ENCODE results near the gene RPP25.

The RPP25 gene

GRCh38 chr15:74995182-74995778 is 38.7 kb upstream of the RPP25 start, which contains the start of gene SCAMP5:
SCAMP5 (plus strand) TSS chr15:74995563; CDS start chr15:75011840, 16,277 bp downstream.
- no peaks in the 10 kb centered on the region for H3K27me3 ChIP-seq (ENCODE audit: low read length)
- H3K27ac ChIP-seq (ENCODE audit: low read depth, low read length) = no peak within 1 kb of the TSS
- H3K9me3 ChIP-seq (ENCODE audit: insufficient read depth, low read length) = no peaks in the 10 kb centered on the region
- H3K4me2 ChIP-seq (ENCODE audit: low read depth, low read length, poor library complexity, severe bottlenecking) = peak within 1 kb of the TSS; percentile 87
- peak within 1 kb of the TSS; percentile 70 for H3K4me3 ChIP-seq (ENCODE audit: insufficient read depth, low read length, poor library complexity, severe bottlenecking)
- peaks cover 4% of the 10 kb centered on the region; the same call in 1 of the 2 replicates for H3F3A ChIP-seq (ENCODE audit: insufficient read depth)
- H2AFZ ChIP-seq (ENCODE audit: low read depth, low read length, severe bottlenecking) = peak within 1 kb of the TSS; percentile 37
- TF ChIP-seq CTCF (IDR thresholded peaks at IDR 0.05; ENCODE audit: insufficient read depth, low read length, poor library complexity, severe bottlenecking) (no peak), EZH2phosphoT487 (conservative IDR thresholded peaks at IDR 0.05; ENCODE audit: low read length) (no peak)
- H3K9ac ChIP-seq (ENCODE audit: low read length) = peak within 1 kb of the TSS; percentile 72
- no peaks in the 10 kb centered on the region for H3K9me2 ChIP-seq (replicated peaks; ENCODE audit: insufficient read depth, low read length)
- H3K36me3 ChIP-seq (ENCODE audit: low read length) = no peaks in the 10 kb centered on the region
- H4K20me1 ChIP-seq (ENCODE audit: low read depth, low read length) = no peaks in the 10 kb centered on the region
- no peaks in the 10 kb centered on the region for H3K79me2 ChIP-seq (ENCODE audit: insufficient read depth, low read length)

- no peak overlapping the region for H3K9ac ChIP-seq (ENCODE audit: low read length)
- H3K27ac ChIP-seq (ENCODE audit: low read depth, low read length) = no peak overlapping the region
- peak overlapping the region; percentile 53 for H3K4me2 ChIP-seq (ENCODE audit: low read depth, low read length, poor library complexity, severe bottlenecking)
- H2AFZ ChIP-seq (ENCODE audit: low read depth, low read length, severe bottlenecking) = no peak overlapping the region
- no peaks in the 10 kb centered on the region for H3K79me2 ChIP-seq (ENCODE audit: insufficient read depth, low read length)
- H4K20me1 ChIP-seq (ENCODE audit: low read depth, low read length) = no peaks in the 10 kb centered on the region
- no peaks in the 10 kb centered on the region for H3K9me2 ChIP-seq (replicated peaks; ENCODE audit: insufficient read depth, low read length)
- peak overlapping the region; percentile 39 for H3K4me3 ChIP-seq (ENCODE audit: insufficient read depth, low read length, poor library complexity, severe bottlenecking)
- no peaks in the 10 kb centered on the region for H3K36me3 ChIP-seq (ENCODE audit: low read length)
- no peaks in the 10 kb centered on the region for H3K9me3 ChIP-seq (ENCODE audit: insufficient read depth, low read length)
- H3F3A ChIP-seq (ENCODE audit: insufficient read depth) = peaks cover under 1% of the 10 kb centered on the region; the same call in 1 of the 2 replicates
- H3K27me3 ChIP-seq (ENCODE audit: low read length) = no peaks in the 10 kb centered on the region
- TF ChIP-seq EZH2phosphoT487 (conservative IDR thresholded peaks at IDR 0.05; ENCODE audit: low read length) (no peak), CTCF (IDR thresholded peaks at IDR 0.05; ENCODE audit: insufficient read depth, low read length, poor library complexity, severe bottlenecking) (no peak)
These were observed 38.1 kb upstream of the RPP25 start for GRCh38 chr15:74994685-74995084.

GRCh38 chr15:74994236-74994635 is 37.7 kb upstream of the RPP25 start:
- Histone ChIP-seq H2AFZ (ENCODE audit: low read depth, low read length, severe bottlenecking) (no peak overlapping the region), H3K36me3 (ENCODE audit: low read length) (no peaks in the 10 kb centered on the region), H3K27me3 (ENCODE audit: low read length) (no peaks in the 10 kb centered on the region), H3K4me3 (ENCODE audit: insufficient read depth, low read length, poor library complexity, severe bottlenecking) (no peak overlapping the region), H3K9ac (ENCODE audit: low read length) (no peak overlapping the region), H3K79me2 (ENCODE audit: insufficient read depth, low read length) (no peaks in the 10 kb centered on the region), H3K4me2 (ENCODE audit: low read depth, low read length, poor library complexity, severe bottlenecking) (no peak overlapping the region), H3K9me3 (ENCODE audit: insufficient read depth, low read length) (no peaks in the 10 kb centered on the region), H3K27ac (ENCODE audit: low read depth, low read length) (no peak overlapping the region), H4K20me1 (ENCODE audit: low read depth, low read length) (no peaks in the 10 kb centered on the region), H3F3A (ENCODE audit: insufficient read depth) (no peaks in the 10 kb centered on the region), H3K9me2 (replicated peaks; ENCODE audit: insufficient read depth, low read length) (no peaks in the 10 kb centered on the region)
- TF ChIP-seq CTCF (IDR thresholded peaks at IDR 0.05; ENCODE audit: insufficient read depth, low read length, poor library complexity, severe bottlenecking) (no peak), EZH2phosphoT487 (conservative IDR thresholded peaks at IDR 0.05; ENCODE audit: low read length) (no peak)
